ENCODE measurements around the gene PADI4. TPM values are rescaled to one million over a fixed set of nuclear protein-coding genes. Genes with fewer than 3 reads are reported as not detected.

PADI4 gene
- polyA plus RNA-seq, 1 experiment, result not detected

DNA sequence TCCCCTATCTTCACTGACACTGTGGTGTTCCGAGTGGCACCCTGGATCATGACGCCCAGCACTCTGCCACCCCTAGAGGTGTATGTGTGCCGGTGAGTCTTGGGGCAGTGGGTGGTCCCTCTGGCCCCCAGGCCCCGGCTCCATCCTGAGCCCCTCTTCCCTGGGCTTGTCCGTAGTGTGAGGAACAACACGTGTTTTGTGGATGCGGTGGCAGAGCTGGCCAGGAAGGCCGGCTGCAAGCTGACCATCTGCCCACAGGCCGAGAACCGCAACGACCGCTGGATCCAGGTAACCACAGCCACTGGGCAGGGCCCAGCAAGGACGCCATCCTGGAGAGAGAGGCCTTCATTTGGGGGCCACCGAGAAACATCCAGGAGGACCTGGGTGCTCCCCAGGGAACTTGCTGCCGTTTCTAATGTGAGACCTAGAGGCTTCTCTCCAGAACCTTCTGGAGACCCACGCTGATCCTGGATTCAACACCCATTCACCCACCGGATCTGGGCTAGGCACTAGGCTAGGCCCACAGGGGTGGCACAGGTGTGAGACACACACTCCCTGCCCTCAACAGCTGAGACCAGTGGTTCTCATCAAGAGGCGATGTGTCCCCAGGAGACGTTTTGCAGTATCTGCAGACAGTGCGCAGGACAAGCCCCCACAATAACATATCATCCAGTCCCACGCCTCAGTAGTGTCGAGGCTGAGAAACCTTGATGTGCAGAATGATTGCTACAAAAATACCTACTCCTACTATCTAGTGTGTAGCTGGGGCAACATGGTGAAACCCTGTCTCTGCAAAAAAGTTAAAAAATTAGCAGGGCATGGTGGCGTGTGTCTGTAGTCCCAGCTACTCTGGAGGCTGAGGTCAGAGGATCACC is 36.9 kb upstream of the PADI4 start:
- peaks cover 9% of the 10 kb centered on the region for H3K27me3 ChIP-seq (ENCODE audit: control insufficient read depth, insufficient read depth, low read length)
- H3K9me3 ChIP-seq (ENCODE audit: control insufficient read depth, insufficient read depth, low read length), result no peaks in the 10 kb centered on the region; the same call in 1 of the 2 replicates
- TF ChIP-seq, protein P1, sequence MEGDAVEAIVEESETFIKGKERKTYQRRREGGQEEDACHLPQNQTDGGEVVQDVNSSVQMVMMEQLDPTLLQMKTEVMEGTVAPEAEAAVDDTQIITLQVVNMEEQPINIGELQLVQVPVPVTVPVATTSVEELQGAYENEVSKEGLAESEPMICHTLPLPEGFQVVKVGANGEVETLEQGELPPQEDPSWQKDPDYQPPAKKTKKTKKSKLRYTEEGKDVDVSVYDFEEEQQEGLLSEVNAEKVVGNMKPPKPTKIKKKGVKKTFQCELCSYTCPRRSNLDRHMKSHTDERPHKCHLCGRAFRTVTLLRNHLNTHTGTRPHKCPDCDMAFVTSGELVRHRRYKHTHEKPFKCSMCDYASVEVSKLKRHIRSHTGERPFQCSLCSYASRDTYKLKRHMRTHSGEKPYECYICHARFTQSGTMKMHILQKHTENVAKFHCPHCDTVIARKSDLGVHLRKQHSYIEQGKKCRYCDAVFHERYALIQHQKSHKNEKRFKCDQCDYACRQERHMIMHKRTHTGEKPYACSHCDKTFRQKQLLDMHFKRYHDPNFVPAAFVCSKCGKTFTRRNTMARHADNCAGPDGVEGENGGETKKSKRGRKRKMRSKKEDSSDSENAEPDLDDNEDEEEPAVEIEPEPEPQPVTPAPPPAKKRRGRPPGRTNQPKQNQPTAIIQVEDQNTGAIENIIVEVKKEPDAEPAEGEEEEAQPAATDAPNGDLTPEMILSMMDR (IDR thresholded peaks at IDR 0.05; ENCODE audit: low read depth, low read length), result no peak
- ChIA-PET POLR2A (no interaction called here), CTCF (no interaction called here)
- no peak for DNase-seq (ENCODE audit: low read depth, low spot score)
- H3K27ac ChIP-seq (ENCODE audit: low read depth, low read length), result no peak overlapping the region
- H3K4me3 ChIP-seq (ENCODE audit: low read depth, low read length), result no peak overlapping the region

DNA sequence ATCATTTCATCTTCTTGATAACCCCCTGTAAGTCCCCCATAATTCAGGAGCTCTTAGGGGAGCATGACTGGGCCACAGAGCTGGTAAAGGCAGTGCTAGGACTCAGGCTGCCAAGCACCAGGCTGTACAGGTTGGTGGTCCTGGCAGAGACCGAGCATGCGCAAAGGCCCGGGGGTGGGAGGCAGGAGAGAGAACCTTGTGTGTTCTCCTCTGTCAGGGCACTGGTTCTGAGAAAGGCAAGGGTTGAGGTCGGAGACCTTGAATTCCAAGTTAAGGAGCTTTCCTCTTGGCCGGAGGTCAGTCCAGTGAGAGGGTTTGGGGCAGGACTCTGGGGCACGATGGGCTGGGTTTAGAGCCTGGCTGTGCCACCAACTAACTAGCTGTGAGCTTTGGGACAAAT is 35.9 kb upstream of the PADI4 start:
- TF ChIP-seq, protein P1 (IDR thresholded peaks at IDR 0.05; ENCODE audit: low read depth, low read length), result no peak
- Histone ChIP-seq H3K9me3 (ENCODE audit: control insufficient read depth, insufficient read depth, low read length) (no peaks in the 10 kb centered on the region; the same call in 1 of the 2 replicates), H3K27ac (ENCODE audit: low read depth, low read length) (no peak overlapping the region), H3K4me3 (ENCODE audit: low read depth, low read length) (no peak overlapping the region), H3K27me3 (ENCODE audit: control insufficient read depth, insufficient read depth, low read length) (peaks cover 5% of the 10 kb centered on the region)
- CTCF ChIA-PET, result interaction anchor here (0.6 kb wide), 1 partner anchor 609 kb away, joined by 3 read pairs; no protein-coding TSS in a partner anchor
- POLR2A ChIA-PET, result no interaction called here
- no peak for DNase-seq (ENCODE audit: low read depth, low spot score)

DNA sequence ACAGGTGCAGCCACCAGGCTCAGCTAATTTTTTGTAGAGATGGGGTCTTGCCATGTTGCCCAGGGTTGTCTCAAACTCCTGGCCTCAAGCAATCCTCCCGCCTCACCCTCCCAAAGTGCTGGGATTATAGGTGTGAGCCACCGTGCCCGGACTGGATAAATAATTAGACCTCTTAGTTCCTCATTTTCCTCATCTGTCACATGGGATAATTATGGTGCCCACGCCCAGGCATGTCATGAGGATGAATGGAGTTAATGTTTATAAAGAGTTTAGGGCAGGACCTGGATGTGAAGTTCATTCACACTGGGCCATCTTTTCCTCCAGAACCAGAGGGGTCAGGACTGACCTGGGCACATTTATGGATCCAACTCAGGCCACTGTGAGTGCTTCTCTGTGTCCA is 35.4 kb upstream of the PADI4 start:
- H3K4me3 ChIP-seq (ENCODE audit: low read depth, low read length), result no peak overlapping the region
- H3K27ac ChIP-seq (ENCODE audit: low read depth, low read length), result no peak overlapping the region
- peaks cover 5% of the 10 kb centered on the region for H3K27me3 ChIP-seq (ENCODE audit: control insufficient read depth, insufficient read depth, low read length)
- TF ChIP-seq, protein P1 (IDR thresholded peaks at IDR 0.05; ENCODE audit: low read depth, low read length), result no peak
- no peaks in the 10 kb centered on the region; the same call in 1 of the 2 replicates for H3K9me3 ChIP-seq (ENCODE audit: control insufficient read depth, insufficient read depth, low read length)
- DNase-seq (ENCODE audit: low read depth, low spot score), result no peak
- ChIA-PET CTCF (interaction anchor here (0.6 to 1.3 kb wide), 2 partner anchors 9 to 609 kb away, joined by 3 to 6 read pairs; no protein-coding TSS in a partner anchor), POLR2A (no interaction called here)

DNA sequence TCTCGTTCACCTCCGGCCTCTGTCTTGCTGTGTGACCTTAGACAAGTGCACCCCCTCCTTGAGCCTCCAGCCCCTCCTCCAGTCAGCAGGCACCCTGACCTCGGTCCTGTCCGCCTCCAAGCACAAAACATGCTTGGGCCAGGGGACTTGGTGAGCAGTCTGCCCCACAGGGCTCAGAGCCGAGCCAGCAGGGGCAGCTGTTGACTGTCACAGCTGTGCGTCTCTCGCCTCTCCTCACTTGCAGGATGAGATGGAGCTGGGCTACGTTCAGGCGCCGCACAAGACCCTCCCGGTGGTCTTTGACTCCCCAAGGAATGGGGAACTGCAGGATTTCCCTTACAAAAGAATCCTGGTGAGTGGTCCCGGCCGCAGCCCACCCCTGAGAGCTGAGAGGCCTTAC is 34.9 kb upstream of the PADI4 start:
- POLR2A ChIA-PET, result no interaction called here
- CTCF ChIA-PET, result interaction anchor here (0.6 to 1.3 kb wide), 3 partner anchors 10 to 36 kb away, joined by 3 to 6 read pairs (median 4); no protein-coding TSS in a partner anchor
- DNase-seq (ENCODE audit: low read depth, low spot score), result no peak
- Histone ChIP-seq H3K4me3 (ENCODE audit: low read depth, low read length) (no peak overlapping the region), H3K27me3 (ENCODE audit: control insufficient read depth, insufficient read depth, low read length) (peaks cover 3% of the 10 kb centered on the region), H3K27ac (ENCODE audit: low read depth, low read length) (no peak overlapping the region), H3K9me3 (ENCODE audit: control insufficient read depth, insufficient read depth, low read length) (no peaks in the 10 kb centered on the region; the same call in 1 of the 2 replicates)
- TF ChIP-seq, protein P1 (IDR thresholded peaks at IDR 0.05; ENCODE audit: low read depth, low read length), result no peak
